ENCODE measurements around the gene GPR150.

Gene GPR150

DNA sequence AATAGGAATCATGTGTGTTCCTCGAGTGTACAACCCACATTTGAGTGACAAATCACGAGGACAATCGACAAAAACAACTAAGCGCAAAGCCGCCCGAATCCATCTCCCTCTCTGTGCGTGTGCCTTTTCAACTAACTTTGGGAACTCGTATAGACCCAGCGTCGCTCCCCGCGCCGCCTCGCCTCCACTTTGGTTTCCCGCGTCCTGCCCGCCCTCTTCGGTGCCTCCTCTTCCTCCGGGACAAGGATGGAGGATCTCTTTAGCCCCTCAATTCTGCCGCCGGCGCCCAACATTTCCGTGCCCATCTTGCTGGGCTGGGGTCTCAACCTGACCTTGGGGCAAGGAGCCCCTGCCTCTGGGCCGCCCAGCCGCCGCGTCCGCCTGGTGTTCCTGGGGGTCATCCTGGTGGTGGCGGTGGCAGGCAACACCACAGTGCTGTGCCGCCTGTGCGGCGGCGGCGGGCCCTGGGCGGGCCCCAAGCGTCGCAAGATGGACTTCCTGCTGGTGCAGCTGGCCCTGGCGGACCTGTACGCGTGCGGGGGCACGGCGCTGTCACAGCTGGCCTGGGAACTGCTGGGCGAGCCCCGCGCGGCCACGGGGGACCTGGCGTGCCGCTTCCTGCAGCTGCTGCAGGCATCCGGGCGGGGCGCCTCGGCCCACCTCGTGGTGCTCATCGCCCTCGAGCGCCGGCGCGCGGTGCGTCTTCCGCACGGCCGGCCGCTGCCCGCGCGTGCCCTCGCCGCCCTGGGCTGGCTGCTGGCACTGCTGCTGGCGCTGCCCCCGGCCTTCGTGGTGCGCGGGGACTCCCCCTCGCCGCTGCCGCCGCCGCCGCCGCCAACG is at the start of gene GPR150:
Gene GPR150 (plus strand): TSS at position 58 of the 840 bp plus-strand sequence. CDS start 189 bp downstream, at position 247.
- peak; percentile 35 to 79 (median 71) for DNase-seq

DNA sequence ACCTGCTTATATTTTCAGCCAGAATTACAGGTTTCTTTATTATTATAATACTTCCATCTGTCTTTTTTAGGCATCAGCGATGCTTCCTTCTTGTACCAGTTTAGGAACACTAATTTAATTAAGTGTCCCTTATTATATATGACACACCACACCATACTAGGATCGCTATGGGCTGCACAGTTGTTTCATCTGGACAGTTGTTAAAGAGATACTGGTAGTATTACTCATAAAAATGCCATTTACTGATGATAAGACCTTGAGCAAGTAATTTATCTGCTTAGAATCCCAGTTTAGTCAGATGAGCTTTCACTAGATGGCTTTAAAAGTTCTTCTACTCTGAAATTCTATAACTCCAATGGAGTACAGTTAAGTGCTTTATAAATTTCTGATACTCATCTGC is 47.9 kb upstream of the GPR150 start:
- DNase-seq, result no peak

DNA sequence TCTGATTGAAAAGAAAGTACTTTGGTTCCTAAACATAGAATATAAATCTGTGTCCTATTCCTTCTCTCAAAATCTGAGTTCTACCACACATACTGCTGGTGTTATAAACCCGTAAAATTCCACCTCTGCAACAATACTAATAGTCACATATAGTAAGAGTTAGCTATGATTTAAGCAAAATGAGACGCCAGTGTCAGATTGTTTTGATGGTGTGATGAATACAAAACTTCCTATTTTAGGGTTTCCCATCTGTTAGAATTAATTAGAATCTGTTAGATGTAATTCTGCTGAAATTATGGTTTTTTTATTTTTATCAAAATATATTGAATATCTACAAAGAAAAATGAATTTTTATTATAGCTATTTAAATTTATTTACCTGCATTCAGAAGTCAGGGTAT is 38.3 kb upstream of the GPR150 start:
- DNase-seq, result no peak

DNA sequence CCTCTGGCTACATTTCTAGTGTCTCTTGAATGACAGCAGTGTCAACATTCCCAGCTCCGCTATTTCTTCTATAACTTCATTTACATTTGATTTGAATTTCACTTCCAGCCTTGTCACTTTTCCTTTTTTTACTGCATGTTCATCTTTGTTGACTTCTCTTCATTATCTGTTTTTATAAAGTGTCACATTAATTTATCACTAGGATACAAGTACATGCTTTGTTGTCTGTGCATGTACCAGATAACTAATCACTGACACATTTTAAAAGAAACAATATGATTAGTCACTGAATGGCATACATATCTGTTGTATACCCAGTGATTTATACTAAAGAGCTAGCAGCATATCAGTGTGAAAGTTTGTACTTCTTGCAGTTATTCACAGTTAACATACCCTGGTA is 35.9 kb upstream of the GPR150 start:
- DNase-seq, result no peak

DNA sequence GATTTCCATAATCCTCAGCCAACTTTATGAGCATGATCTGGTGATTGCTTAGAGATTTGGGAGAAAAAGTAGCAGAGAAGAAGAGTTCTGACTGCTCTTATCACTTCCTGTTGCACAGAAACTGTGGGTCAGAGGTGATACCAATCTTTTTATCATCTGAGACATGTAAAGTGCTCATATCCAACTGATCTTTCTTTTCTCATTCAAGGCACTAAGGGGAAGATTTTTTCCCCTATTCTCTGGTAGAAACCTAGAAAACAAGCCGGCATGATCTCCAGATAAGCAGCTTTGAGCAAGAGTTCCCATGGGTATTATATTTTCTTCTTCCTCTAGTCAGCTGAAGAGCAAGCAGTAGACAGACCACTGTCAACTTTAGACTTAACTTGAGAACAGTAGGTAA is 29.0 kb upstream of the GPR150 start:
- DNase-seq, result no peak

DNA sequence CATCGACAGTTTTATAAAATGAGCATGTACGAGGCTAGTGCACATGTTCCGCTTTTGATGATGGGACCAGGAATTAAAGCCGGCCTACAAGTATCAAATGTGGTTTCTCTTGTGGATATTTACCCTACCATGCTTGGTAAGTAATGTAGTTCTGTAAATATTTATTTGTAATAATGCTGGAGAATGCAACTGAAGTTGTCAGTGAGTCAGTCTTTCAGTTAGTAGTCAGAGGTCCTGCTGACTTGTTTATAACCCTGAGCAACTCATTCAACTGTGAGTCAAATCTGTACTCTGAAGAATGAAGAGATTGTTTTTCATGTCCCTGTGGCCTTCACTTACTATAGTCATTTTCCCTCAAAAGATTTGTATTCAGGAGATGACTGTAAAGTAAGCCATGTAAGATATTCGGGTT is 28.4 kb upstream of the GPR150 start:
- no peak for DNase-seq

DNA sequence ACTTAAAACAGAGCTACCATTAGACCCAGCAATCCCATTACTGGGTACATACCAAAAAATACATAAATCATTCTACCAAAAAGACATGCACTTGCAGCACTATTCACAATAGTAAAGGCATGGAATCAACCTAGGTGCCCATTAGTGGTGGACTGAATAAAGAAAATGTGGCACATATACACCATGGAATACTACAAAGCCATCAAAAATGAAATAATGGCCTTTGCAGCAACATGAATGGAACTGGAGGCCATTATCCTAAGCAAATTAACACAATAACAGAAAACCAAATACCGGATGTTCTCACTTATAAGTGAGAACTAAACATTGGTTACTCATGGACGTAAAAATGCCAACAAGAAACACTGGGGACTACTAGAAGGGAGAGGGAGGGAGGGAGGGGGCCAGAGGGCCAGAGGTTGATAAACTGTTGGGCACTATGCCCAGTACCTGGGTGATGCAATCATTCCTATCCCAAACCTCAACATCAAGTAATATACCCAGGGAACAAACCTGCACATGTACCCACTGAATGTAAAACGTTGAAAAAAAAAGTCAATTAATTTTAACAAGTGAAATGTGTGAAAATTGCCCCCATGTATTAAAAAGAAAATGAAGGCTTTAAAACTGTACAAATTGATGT is 24.5 kb upstream of the GPR150 start:
- no peak for DNase-seq

DNA sequence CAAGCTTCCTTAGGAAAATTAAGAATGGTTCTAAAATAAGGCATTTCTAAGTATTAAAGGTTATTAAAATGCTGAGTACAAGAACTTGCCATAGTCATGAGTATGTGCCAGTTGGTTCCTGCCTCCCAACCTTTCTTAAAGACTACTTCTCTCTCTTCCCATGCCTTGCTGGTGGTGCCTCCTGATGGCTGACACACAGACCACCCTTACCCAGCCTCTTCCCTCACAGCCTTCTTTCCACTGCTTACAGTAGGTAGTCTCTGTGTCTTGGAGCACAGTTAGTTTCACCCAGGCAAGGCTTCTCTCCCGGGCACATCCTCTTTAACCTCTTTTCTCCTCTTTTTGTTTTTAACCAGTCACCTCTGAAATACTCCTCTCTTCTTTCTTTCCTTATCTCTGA is 20.6 kb upstream of the GPR150 start:
- DNase-seq, result no peak

DNA sequence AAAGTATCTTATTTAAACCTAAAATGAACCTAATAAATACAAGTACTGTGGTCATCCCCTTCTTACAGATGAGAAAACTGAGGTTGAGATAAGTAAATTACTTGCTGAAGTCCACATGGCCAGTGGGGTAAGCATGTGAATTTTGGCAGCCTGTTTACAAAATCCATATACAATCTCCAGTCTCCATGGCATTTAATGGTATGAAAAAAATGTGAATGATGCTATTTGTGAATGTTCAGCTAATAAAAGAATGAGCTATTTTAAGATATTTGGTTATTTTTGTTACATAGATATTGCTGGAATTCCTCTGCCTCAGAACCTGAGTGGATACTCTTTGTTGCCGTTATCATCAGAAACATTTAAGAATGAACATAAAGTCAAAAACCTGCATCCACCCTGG is 19.3 kb upstream of the GPR150 start:
- no peak for DNase-seq

DNA sequence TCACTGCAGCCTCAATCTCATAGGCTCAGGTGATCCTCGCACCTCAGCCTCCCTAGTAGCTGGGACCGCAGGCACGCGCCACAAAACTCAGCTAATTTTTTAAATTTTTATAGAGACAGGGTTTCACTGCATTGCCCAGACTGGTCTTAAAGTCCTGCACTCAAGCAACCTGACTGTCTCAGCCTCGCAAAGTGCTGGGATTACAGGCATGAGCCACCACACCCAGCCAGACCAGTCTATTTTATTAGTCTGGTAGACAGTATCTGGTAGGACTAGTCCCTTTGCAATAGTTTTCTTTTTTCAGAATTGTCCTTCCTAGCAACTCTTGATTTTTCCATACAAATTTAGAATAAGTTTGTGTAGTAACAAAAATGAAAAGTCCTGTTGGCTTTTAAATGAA is 14.1 kb upstream of the GPR150 start:
- DNase-seq, result no peak

DNA sequence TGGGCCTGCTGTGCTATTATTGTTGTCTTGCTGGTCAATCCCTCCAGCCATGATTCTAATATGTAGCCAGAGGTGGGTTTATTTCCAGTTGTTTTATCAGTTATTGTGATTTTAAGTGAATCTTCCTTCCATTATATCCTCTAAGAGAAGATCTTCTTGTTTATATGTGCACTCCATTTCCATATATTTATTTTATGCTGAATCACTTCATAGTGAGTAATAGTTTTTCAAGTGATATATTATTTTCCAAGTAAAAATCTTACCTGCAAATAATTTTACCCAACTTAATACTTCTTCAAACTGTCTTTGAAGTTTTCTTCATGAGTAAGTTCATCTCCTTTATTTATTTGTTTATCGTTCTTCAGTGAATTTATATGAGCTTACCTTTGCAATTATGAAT is 13.5 kb upstream of the GPR150 start:
- DNase-seq, result no peak

DNA sequence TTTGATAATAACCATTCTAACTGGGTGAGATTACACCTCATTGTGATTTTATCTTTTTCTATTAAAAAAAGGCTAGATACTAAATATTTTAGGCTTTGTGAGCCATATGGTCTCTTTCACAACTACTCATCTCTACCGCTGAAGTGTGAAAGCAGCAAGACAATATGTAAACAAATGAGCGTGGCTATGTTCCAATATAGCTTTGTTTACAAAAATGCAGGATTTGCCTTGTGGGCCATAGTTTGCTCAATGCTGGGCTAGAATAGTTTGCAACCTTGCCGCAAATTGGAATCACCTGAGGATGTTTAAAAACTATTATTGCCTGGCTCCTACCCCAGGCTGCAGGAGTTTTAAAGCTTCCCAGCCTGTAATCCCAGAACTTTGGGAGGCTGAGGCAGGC is 10.2 kb upstream of the GPR150 start:
- DNase-seq, result no peak

DNA sequence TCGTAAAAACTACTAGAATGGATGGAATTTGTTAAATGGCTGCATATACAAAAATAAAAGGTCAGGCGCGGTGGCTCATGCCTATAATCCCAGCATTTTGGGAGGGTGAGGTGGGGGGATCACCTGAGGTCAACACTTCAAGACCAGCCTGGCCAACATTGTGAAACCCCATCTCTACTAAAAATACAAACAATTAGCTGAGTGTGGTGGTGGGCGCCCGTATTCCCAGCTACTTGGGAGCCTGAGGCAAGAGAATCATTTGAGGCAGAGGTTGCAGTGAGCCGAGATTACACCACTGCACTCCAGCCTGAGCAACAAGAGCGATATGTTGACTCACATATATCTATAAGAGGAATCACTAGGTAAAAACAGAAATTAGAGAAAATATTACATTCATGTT is 9.3 kb upstream of the GPR150 start:
- DNase-seq, result no peak

DNA sequence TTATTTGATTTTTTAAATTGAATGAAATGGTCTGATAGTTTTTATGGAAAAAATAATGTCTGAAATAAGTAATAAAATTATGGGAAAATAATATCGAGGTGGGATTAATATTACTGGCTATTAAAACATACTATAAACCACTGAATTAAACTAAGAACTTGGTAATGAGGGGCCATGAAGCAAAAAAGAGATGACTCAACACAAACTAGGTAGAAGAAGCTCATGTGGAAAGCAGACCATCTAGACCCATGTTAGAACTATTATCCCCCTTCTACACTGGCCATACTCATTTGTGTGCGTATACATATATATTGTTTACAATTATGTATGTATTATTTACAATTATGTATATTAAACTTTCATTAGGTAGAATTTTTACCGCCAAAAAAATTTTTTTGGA is 8.5 kb upstream of the GPR150 start:
- no peak for DNase-seq

DNA sequence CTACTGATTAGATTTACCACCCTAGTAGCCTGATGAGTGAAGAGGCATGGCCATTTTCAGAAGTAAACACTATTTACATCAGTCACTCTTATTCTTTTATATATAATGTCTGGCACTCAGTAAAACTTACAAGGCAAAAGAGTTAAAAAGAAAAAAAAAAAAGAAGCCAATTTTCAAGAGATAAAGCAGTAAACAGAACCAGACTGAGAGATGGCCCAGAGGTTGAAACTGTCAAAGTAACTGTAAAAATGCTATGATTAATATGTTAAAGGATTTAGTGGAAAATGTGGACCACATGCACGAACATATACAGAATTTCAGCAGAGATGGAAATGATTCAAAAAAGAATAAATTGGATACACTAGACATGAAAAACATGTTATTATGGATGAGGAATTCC is 6.4 kb upstream of the GPR150 start:
- DNase-seq, result no peak

DNA sequence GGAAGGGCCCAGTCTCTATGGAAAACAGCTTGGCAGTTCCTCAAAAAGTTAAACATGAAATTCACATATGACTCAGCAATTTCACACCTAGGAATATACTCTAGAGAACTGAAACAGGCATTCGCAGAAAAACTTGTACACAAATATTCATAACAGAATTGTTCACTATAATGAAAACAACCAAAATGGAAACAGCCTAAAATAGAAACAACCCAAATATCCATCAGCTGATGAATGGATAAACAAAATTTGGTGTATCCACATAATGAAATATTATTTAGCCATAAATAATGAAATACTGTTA is 4.8 kb upstream of the GPR150 start:
- no peak for DNase-seq

DNA sequence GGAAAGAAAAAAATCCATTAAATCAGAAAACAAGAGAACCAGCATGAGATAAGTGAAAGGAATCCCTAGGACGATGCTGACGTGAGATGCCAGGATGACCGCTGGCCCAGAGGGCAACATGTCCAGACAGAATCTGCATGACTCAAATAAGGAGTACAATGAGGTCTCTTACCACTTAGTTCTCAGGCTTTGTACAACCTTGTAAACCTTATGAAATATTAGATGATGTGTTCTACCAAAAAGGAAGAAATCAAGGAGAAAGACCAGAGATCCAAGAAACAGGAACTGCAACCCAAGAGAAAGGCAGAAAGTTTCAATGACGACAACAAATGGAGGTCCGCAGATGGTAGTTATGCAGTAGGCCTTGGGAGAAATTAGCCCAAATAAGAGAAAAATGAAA is 2.8 kb upstream of the GPR150 start:
- DNase-seq, result no peak

DNA sequence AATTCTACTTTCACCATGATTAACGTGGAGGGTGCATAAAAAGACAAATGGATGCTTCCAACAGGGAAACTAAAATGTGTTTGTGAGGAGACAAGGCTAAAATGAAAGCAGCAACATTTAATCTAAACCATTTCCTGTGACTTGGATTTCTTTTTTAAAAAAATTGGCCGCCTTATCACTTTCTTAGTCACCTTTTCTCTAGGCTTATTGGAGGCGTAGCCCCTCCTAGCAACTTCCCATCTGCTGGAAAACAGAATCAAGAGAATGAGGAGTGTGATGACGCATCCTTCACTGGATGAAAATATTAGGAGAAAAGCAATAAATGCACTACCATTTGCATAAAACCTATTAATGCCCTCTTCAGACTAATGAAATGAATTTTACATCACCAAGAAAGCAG is 791 bp upstream of the GPR150 start:
- no peak for DNase-seq

DNA sequence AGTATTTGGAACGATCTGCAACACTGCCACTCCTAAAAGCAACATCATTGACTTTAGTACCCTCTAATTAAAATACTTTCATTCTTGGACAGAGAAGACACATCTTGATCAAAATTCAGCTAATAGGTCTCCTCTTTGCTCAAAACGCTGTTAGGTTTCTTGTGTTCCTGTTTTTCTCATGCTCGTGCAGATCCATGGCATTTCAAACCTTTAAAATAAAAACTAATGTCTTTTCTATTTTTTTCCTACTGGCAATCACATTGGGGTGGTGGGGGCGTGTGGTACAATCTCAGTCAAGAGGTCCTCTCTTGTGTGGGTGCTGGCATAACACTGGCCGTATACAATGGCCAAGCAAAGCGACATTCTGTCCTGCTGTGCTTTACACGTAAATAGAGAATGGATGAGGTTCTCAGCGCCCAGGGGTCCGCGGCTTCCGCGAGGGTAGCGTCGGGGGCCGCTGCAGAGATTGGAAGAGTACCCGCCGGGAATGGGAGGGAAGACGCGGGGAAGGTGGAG is 315 bp upstream of the GPR150 start:
- peak in 1 of 3 experiments; percentile 57 for DNase-seq

DNA sequence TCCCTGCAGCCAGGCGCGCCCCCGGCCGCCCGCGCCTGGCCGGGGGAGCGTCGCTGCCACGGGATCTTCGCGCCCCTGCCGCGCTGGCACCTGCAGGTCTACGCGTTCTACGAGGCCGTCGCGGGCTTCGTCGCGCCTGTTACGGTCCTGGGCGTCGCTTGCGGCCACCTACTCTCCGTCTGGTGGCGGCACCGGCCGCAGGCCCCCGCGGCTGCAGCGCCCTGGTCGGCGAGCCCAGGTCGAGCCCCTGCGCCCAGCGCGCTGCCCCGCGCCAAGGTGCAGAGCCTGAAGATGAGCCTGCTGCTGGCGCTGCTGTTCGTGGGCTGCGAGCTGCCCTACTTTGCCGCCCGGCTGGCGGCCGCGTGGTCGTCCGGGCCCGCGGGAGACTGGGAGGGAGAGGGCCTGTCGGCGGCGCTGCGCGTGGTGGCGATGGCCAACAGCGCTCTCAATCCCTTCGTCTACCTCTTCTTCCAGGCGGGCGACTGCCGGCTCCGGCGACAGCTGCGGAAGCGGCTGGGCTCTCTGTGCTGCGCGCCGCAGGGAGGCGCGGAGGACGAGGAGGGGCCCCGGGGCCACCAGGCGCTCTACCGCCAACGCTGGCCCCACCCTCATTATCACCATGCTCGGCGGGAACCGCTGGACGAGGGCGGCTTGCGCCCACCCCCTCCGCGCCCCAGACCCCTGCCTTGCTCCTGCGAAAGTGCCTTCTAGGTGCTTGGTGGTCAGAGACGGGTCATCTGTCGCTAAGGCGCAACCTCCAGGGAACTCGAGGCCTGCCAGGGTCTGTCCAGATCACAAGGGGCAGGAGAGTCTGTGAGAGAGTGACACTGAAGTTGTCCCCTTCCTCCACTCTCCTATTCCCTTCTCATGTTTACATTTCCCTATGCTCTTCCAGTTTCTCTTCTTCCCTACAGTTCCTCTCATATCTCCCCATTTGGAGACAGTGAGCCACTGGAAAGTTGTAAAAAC is 1.3 kb downstream of the GPR150 start:
- peak; percentile 35 to 79 (median 74) for DNase-seq

DNA sequence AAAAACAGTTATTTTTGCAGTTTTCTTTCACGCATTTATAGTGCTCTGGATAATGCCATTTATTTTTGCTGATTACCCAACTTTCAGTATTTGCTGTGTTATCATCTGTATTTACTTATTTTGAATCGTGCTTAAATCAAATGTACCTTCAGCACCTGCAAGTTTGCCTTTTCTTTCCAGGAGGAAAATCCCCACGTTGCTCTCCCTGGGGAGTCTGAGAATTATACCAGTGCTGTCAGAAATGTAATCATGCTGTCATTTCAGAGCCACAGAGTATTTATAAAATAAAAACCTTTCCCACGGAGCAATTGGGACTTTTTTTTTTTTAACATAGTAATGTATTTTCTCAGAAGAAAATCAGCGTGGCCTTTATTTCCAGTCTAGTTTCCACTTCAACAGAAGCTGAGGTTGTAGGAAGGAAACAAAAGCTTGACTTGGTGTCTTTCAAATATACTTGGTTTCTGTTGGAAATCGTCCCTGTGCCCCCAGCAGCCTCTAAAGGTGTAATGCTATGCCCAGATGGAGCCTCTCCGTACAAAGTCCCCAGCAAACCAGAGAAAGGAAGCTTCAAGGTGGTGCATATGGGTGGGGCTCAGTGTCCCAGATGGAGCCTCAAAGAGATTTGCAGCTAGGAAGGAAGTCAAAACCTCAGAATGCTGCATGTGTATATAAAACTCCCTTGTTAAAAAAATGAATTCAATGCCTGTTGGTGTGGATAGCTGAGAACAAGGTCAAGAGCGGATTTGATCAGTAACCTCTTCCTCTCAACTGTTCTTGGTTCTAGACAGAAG is 2.1 kb downstream of the GPR150 start:
- DNase-seq, result peak in 2 of 3 experiments; percentile 13 to 44

DNA sequence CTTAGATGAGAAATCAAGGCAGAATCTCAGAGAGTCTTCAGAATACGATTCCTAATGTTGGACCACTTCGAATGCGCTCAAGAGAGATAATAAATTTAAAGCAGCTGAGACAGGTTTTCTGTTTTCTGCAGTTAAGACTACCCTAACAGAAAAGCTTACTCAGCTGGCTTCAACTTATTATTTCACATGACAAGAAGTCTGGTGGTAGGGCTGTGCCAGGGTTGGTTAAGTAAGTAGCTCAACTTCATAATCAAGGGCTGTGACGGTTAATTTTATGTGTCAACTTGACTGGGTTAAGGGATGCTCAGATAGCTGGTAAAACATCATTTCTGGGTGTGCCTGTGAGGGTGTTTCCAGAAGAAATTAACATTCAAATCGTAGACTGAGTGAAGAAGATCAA is 3.8 kb downstream of the GPR150 start:
- no peak for DNase-seq

DNA sequence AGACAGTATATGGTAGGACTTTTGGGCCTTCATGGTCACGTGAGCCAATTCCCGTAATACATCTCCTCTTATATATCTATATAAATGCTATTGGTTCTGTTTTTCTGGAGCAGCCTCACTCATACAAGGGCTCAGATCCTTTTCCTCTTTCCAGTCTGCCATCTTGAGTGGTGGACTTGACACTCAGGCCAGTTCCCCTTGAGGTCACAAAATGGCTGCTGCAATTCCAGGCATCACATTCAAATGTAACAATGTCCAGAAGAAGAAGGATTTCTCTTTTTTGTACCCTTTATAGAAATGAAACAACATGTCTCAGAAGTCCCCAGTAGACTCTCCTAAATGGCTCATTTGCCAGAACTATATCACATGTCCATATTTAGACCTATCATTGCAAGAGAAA is 4.5 kb downstream of the GPR150 start:
- DNase-seq, result no peak
